SK-N-SH (cell line): ENCODE measurements around the gene IRF2.

Source experiments
- CHD2 ChIP-seq: fragments of 150-350 bp; IDR thresholded peaks from 2 replicates; pipeline ENCODE4 v1.6.1; 2018; ENCODE audit warnings: low read length; ENCODE audit not compliant: partially characterized antibody
- CTCF ChIP-seq: fragments of 200-600 bp; sonication (generic); IDR thresholded peaks from 2 replicates; pipeline ENCODE4 v1.6.1; 2017; ENCODE audit warnings: antibody characterized with exemption, mild to moderate bottlenecking, moderate library complexity
- EP300 ChIP-seq, 2 experiments: IDR thresholded peaks; 2 replicates each; pipeline versions ENCODE4 v1.4.0 to v1.6.1; 2012; ENCODE audit warnings: borderline replicate concordance in 1 of 2, low read depth in 1 of 2, low read length in 1 of 2
- GABPA ChIP-seq: IDR thresholded peaks from 2 replicates; pipeline ENCODE4 v1.4.0; 2012; ENCODE audit warnings: low read depth, mild to moderate bottlenecking
- MAX ChIP-seq: IDR thresholded peaks from 2 replicates; pipeline ENCODE4 v1.4.0; 2012; ENCODE audit warnings: low read depth
- NFIC ChIP-seq: IDR thresholded peaks from 2 replicates; pipeline ENCODE4 v1.4.0; 2012; ENCODE audit warnings: borderline replicate concordance
- RAD21 ChIP-seq: IDR thresholded peaks from 2 replicates; pipeline ENCODE4 v1.6.1; 2012; ENCODE audit warnings: mild to moderate bottlenecking, low read length
- RCOR1 ChIP-seq: fragments of 150-350 bp; IDR thresholded peaks from 2 replicates; pipeline ENCODE4 v1.6.1; 2017; ENCODE audit warnings: antibody characterized with exemption, low read length
- REST ChIP-seq: IDR thresholded peaks from 2 replicates; pipeline ENCODE4 v1.6.1; 2012; ENCODE audit warnings: mild to moderate bottlenecking, low read depth, low read length, moderate library complexity
- TAF1 ChIP-seq: IDR thresholded peaks from 2 replicates; pipeline ENCODE4 v1.6.1; 2012; ENCODE audit warnings: low read depth, mild to moderate bottlenecking, low read length, moderate library complexity, borderline replicate concordance
- USF1 ChIP-seq: IDR thresholded peaks from 2 replicates; pipeline ENCODE4 v1.4.0; 2012; ENCODE audit warnings: low read depth, borderline replicate concordance
- USF2 ChIP-seq: fragments of 150-350 bp; IDR thresholded peaks from 2 replicates; pipeline ENCODE4 v1.6.1; 2017; ENCODE audit warnings: antibody characterized with exemption, low read length, low read depth, borderline replicate concordance

- TF ChIP-seq RCOR1 (no peak), REST (no peak), TAF1 (no peak), GABPA (no peak), CTCF (no peak), MAX (no peak), EP300 (IDR thresholded peaks at IDR 0.05; ENCODE audit: borderline replicate concordance in 1 of 2, low read depth in 1 of 2, low read length in 1 of 2) (no peak), USF2 (no peak), RAD21 (no peak), NFIC (no peak), CHD2 (no peak), USF1 (no peak)
These were observed 72.8 kb downstream of the IRF2 start for GRCh38 chr4:184401397-184402171.
